Epithelial cell of esophagus (primary cell): Measurements from ENCODE around the gene KAZN.
"Not testable (repeated sequence)": the region's sequence is repeated elsewhere in the genome, so short reads cannot be mapped to it uniquely, and the experiment has no call there.

Experiments
- DNase-seq: peaks from one replicate; pipeline ENCODE4 v3.0.0; 2010; ENCODE audit warnings: low read depth
- H3K4me3 ChIP-seq: 2 replicates; pipeline ENCODE4 v1.5.1; 2011; ENCODE audit warnings: mild to moderate bottlenecking, low read length, control low read depth
- TF ChIP-seq, protein P1 (sequence below): IDR thresholded peaks from 2 replicates; pipeline ENCODE4 v1.5.1; 2011; ENCODE audit warnings: low read depth, mild to moderate bottlenecking, low read length, control low read depth, inconsistent platforms; ENCODE audit not compliant: insufficient read depth; ENCODE audit errors: missing control alignments

Gene KAZN

GRCh38 chr1:14571810-14572767 lies 26.4 kb upstream of the KAZN start:
- TF ChIP-seq, protein P1, sequence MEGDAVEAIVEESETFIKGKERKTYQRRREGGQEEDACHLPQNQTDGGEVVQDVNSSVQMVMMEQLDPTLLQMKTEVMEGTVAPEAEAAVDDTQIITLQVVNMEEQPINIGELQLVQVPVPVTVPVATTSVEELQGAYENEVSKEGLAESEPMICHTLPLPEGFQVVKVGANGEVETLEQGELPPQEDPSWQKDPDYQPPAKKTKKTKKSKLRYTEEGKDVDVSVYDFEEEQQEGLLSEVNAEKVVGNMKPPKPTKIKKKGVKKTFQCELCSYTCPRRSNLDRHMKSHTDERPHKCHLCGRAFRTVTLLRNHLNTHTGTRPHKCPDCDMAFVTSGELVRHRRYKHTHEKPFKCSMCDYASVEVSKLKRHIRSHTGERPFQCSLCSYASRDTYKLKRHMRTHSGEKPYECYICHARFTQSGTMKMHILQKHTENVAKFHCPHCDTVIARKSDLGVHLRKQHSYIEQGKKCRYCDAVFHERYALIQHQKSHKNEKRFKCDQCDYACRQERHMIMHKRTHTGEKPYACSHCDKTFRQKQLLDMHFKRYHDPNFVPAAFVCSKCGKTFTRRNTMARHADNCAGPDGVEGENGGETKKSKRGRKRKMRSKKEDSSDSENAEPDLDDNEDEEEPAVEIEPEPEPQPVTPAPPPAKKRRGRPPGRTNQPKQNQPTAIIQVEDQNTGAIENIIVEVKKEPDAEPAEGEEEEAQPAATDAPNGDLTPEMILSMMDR, result no peak
- DNase-seq, result no peak
- no peak overlapping the region for H3K4me3 ChIP-seq

DNA sequence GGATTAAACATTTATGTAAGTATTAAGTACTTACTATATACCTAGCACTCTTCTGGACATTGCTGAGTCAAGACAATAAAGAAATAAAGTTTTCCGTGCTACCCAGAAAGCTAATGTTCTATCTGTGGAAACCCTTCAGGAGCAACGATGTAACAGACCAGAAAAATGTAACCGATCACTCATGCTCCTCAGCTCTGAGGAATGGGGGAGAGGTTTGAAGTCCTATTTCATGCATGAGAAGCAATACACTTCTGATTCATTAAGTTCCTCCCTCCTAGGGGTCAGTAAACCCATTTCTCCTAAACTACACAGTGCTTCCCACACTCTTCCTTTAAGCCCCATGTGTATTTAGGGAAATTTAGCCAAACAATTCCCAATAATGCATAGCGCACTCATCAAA lies 25.6 kb upstream of the KAZN start:
- no peak overlapping the region for H3K4me3 ChIP-seq
- TF ChIP-seq, protein P1, result no peak
- no peak for DNase-seq

GRCh38 chr1:14576155-14576554 lies 22.3 kb upstream of the KAZN start:
- no peak for DNase-seq
- H3K4me3 ChIP-seq, result no peak overlapping the region
- TF ChIP-seq, protein P1, result no peak

DNA sequence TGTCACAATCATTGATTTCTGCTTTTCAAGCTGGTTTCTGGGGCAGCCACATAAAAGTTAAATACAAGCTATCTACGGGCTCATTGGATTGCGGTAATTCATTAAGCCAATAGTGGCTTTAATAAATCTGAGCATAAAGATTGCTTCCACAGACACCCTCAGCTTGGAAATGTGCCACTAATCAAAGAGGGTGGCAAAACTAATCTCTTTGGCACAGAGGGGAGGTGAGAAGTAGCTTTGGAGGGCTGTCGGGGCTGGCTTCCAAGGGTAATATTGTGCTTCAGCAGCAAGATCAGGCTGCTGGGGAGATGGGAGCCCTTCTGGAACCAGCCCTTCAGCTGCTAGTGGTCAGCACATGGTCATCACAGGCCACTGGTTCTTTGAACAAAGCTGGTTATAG lies 21.2 kb upstream of the KAZN start:
- no peak overlapping the region for H3K4me3 ChIP-seq
- DNase-seq, result no peak
- TF ChIP-seq, protein P1, result no peak

- H3K4me3 ChIP-seq, result no peak overlapping the region
- TF ChIP-seq, protein P1, result no peak
- DNase-seq, result peak; percentile 3
Measured at GRCh38 chr1:14578156-14578555, 20.3 kb upstream of the KAZN start.

DNA sequence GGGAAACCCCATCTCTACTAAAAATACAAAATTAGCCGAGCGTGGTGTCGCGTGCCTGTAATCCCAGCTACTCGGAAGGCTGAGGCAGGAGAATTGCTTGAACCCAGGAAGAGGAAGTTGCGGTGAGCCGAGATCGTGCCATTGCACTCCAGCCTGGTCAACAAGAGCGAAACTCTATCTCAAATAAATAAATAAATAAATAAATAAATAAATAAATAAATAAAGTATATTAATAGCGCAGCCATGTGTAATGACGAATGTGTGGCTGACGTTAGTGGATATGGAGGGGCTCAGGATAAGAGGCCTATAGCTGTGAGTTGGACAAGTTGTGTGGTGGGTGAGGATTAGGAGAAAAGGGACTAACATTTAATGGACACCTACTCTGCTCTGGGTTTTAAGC lies 18.2 kb upstream of the KAZN start:
- DNase-seq, H3K4me3 ChIP-seq: not testable (repeated sequence)

DNA sequence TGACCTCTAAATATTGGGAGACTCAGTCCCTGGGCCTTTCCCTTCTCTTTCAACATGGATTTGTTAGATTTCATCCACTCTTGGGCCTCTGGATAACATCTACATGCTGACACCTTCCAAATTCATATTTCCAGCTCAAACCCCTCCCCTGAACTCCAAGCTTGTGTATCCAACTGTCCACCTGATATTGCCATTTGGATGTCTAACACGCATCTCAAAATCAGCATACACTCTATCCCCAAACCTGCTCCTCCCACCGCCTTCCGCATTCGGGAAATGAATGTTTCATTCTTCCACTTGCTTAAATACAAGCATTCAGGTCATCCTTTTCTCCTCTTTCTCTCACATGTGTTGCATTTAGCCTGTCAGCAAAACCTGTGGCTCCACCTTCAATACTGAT lies 17.5 kb upstream of the KAZN start:
- H3K4me3 ChIP-seq, result no peak overlapping the region
- no peak for DNase-seq
- TF ChIP-seq, protein P1, result no peak
